ENCODE measurements around the gene ATP6V0A4.
"Not testable (repeated sequence)": the region's sequence is repeated elsewhere in the genome, so short reads cannot be mapped to it uniquely, and the experiment has no call there.

The ATP6V0A4 gene

GRCh38 chr7:138697535-138698182, 100.3 kb downstream of the ATP6V0A4 start:
- DNase-seq, result no peak

DNA sequence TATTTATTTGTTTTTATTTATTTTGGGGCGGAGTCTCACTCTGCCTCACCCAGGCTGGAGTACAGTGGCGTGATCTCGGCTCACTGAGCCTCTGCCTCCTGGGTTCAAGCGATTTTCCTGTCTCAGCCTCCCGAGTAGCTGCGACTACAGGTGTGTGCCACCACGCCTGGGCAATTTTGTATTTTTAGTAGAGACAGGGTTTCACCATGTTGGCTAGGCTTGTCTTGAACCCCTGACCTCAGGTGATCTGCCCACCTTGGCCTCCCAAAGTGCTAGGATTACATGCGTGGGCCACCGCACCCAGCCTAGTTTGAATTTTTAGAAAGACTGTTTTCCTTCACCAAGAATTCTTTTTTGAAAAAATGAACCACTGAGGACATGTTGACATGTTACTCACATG, 102.2 kb downstream of the ATP6V0A4 start:
- DNase-seq, result not testable (repeated sequence)

DNA sequence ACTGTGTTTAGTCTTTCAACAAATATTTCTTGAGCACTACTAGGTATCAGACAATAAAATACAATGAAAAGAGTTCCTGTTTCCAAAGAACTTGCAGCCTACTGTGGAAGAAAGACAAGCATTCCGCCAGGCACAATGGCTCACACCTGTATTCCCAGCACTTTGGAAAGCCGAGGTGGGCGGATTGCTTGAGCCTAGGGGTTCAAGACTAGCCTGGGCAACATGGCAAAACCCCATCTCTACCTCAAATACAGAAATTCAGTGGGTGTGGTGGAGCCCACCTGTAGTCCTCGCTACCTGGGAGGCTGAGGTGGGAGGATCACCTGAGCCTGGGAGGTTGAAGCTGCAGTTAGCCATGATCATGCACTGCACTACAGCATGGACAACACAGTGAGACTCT, 102.9 kb downstream of the ATP6V0A4 start:
- no peak for DNase-seq

DNA sequence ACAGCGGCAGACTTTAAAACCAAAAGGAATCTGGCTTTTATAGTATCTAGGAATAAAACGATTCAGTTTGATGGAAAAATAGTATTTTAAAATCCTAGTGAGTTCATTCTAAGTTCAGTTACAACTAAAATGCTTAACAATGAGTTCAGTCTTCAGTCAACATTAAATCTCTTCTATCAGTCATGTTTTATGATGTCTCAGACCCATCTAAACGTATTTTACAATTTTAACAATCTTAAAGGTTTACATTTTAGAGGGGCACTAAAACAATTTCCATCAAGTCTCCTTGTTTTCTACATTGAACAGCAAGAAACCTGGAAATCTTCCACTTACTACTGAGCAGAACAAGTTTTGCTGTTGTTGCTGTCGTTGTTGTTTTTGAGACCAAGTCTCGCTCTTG, 106.8 kb downstream of the ATP6V0A4 start:
- no peak for DNase-seq

- DNase-seq, result no peak
These were observed 107.5 kb downstream of the ATP6V0A4 start for GRCh38 chr7:138690495-138690894.

DNA sequence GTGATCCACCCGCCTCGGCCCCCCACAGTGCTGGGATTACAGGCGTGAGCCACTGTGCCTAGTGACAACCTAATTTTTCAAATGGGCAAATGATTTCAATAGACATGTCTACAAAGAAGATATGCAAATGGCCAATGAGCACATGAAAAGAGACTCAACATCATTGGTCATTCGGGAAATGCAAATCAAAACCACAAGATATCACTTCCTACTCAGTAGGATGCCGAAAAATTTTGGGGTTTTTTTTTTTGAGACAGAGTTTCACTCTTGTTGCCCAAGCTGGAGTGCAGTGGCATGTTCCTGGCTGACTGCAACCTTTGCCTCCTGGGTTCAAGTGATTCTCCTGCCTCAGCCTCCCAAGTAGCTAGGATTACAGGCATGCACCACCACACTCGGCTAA, 110.0 kb downstream of the ATP6V0A4 start:
- DNase-seq, result not testable (repeated sequence)

GRCh38 chr7:138684340-138684739, 113.7 kb downstream of the ATP6V0A4 start:
- no peak for DNase-seq

GRCh38 chr7:138679793-138680192, 118.2 kb downstream of the ATP6V0A4 start:
- DNase-seq, result no peak

DNA sequence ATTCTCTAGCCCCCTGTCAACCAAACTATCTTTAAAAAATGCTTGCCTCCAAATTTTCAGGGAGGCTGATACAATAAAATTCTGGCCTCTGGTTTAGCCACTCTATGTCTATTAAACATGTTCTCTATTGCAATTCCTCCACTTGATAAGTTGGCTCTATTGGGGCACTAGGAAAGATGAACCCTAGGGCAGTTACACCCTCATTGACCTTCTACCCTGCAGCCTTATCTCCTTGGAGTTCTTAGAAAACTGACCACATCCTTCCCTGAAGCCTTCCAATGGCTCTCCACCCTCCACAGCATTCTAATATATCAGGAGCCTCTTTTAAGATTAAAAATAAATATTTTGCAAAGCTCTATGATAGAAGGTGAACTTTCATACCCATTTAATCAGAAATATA, 127.4 kb downstream of the ATP6V0A4 start:
- DNase-seq, result no peak

DNA sequence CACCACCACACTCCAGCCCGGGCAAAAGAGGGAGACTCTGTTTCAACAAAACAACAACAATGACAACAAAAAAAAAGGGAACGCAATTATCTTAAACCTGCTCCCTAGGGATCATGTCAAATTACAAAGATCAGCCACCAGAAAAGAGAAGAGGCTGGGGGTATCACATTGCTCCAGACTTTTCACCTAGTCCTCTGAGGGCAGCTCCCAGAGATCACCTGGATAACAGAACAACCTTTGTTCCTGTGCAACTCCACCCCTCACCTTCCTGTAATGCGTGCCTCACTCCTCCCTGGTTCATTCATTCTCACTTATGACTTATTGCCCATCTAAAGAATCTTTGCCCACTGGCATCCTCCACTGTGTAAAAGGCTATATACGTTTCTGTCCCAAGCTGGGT, 128.6 kb downstream of the ATP6V0A4 start:
- no peak for DNase-seq

DNA sequence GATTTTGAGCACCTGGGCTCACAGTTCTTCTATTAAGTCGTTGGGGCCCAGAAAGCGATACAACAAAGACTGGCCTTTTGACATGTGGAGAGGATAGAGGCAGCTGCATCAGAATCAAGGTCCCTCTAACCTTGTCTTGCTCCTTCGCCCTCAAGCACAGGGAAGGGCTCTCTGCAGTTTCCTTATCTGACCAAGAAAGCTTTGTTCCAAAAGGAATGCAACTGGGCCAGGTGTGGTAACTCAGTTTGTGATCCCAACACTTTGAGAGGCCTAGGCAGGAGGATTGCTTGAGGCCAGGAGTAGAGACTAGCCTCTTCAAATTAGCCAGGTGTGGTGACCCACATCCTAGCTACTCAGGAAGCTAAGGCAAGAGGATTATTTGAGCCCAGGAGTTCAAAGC, 129.1 kb downstream of the ATP6V0A4 start:
- DNase-seq, result no peak

DNA sequence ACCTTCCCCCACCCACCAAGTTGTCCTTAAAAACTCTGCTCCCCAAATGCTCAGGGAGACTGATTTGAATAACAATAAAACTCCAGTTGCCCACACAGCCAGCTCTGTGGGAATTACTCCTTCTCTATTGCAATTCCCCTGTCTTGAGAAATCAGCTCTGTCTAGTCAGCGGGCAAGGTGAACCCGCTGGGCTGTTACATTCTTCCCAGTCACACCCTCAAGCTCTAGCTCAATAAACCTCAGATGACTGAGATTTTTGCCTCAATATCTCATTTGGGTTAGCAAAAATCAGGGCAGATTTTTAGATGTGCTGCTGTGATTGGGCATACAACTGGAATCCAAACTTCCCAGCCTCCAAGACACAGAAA, 129.8 kb downstream of the ATP6V0A4 start:
- DNase-seq, result no peak

DNA sequence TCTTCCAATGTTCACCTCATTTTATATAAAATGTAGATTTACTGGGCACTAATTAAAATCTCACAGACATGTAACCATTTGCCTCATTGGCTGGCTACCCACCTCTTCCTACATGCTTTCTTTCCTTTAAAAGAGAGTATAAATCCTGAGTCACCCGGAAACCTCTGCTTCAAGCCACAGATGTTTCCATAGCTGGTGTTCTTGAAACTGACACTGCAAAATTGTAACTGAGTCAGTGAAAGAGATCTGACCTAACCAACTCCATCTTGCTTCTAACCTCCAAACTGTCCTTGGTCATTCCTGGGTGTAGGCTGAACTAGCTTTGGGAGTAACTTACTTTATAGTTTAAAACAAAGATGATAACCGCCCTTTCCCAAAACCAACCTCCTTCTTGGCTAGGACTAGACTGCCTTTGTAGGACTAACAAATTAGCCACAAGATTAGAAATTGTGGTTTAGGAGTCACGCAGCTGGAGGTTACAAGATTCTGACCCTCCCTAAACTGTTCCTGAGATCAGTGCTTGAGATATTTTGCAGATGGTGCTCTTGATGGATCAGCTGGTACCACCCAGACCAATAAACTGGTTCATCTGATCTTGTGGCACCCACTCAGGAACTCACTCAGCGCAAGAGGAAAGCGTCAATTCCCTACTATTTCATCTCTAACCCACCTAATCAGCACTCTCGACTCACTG, 130.3 kb downstream of the ATP6V0A4 start:
- no peak for DNase-seq

DNA sequence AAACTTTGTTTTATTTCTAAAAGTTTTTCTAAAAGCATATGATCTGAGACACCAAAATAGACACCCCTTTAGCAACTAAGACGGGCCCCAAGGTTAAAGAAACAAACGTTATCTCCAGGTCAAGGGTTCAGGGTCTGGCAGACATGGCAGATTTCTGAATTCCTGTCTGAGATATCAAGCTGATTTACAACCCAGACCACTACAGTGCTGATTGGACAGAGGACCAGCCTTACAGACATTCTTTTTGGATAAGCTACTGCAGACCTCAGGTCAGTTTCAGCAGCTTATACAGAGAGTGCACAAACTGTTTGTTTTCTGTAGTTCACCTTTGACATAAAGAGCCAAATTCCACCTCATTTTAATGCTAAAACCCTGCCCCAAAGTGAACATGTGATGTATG, 131.6 kb downstream of the ATP6V0A4 start:
- no peak for DNase-seq

DNA sequence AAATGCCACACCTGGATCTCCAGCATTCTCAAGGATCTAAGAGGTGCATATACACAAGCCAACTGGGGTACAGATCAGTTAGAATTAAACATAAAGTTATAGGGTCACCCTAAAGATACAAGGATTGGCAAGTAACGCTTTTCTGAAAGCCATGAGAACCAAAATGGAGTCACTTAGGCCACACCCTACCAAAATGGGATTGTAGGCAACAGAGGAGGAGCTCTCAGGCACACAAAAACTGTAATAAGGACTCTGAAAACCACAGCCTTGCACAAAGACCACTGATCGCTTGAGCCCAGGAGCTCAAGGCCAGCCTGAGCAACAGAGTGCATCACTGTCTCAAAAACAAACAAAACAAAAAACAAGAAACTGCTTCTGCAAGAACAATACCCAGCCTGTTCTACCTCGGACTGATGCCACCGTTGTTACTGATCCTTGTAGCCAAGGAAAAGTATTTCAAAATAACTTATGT, 132.3 kb downstream of the ATP6V0A4 start:
- DNase-seq, result no peak

DNA sequence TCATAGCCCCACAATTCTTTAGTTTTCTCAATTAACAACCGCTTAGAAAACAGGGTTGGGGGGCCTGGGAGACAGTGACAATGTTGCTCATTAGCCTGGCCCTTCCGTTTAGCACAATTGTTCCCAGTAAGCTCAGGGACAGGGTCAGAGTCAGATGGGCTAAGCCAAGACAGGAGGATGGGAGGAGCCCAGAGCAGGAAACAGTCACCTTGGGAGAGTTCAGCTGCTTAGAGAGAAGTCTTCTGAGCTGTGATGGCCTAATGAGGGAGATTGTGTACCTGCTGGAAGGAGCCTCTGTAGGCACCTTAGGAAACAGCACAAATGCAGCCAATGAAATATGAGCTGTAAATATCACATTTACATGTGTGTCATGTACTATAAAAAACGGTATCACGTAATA, 132.7 kb downstream of the ATP6V0A4 start:
- no peak for DNase-seq

DNA sequence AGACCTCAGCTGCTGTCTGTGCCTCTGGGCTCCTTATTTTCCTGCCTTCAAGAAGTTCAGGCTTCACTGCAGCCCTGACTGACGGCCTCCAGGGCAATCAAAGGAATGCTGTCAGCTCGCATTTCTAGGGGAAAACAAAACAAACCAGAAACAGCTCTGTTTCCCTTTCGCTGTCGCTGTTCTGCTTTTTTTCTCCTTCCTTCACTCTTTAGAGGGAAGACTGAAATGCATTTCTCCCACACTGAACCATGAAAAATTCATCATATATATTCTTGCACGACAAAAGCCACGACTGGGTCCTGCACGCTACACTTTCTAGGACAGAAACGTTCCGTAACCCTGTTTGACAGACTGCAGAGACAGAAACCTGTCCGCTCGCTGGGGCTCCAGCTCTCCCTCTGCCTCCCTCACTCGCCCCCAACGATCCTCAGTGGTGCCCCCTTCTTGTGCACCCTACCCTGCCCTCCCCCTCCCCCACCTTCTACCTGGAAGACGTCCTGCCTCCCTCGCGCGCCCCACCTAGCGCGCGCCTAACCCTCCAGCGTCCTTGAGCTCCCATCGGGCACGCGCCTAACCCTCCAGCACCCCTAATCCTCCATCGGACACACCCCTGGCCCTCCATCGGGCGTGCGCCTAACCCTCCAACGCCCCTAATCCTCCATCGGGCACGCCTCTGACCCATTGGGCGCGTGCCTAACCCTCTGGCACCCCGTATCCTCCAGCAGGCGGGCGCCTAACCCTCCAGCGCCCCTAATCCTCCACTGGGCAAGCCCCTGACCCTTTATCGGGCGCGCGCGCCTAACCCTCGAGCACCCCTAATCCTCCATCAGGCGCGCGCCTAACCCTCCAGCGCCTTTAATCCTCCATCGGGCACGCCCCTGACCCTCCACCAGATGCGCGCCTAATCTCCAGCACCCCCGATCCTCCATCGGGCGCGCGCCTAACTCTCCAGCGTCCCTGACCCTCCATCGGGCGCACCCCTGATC, 134.0 kb downstream of the ATP6V0A4 start:
- DNase-seq, result no peak

DNA sequence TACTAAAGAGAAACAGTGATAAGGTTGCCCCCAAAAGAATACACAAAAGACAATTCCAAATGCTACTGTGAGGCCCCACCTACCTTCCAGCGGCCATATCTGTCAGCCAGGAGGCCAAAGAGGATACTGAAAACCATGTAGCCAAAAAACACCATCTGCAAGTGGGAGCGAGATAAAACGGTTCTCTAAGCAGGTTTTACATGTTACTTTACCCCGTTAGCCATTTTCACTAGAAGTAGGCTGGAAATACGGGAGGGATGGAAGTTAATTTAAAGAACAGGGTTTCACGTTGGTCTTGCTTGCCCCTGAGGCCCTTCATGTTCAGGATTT, 135.0 kb downstream of the ATP6V0A4 start:
- DNase-seq, result no peak

GRCh38 chr7:138662076-138662990, 135.7 kb downstream of the ATP6V0A4 start:
- DNase-seq, result no peak

GRCh38 chr7:138661069-138661635, 136.8 kb downstream of the ATP6V0A4 start:
- no peak for DNase-seq

DNA sequence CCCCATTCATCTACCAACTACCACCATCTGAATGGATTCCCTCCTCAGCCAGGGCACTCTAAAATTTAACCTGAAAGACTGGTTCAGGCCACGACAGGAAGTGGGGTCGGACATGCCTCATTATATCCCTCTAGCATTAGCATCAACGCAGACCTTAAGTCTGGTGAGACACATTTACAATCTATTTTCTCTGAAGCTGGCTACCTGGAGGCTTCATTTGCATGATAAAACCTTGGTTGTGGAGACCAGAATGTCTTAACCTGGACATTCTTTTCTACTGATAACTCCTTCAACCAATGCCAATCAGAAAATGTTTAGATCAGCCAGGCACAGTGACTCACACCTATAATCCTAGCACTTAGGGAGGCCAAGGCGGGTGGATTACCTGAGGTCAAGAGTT, 139.1 kb downstream of the ATP6V0A4 start:
- no peak for DNase-seq

GRCh38 chr7:138657854-138658386, 140.1 kb downstream of the ATP6V0A4 start:
- DNase-seq, result no peak
